HG03060 (cell line): Measurements from ENCODE around the gene ISOC2.
"Not testable (repeated sequence)": the region's sequence is repeated elsewhere in the genome, so short reads cannot be mapped to it uniquely, and the experiment has no call there.

Experiments used
- ATAC-seq: cut with Tn5 transposase; IDR thresholded peaks from one replicate; pipeline ENCODE4 v1.9.1; 2021; ENCODE audit warnings: low read depth, moderate number of reproducible peaks; ENCODE audit not compliant: unreplicated experiment

Gene ISOC2

DNA sequence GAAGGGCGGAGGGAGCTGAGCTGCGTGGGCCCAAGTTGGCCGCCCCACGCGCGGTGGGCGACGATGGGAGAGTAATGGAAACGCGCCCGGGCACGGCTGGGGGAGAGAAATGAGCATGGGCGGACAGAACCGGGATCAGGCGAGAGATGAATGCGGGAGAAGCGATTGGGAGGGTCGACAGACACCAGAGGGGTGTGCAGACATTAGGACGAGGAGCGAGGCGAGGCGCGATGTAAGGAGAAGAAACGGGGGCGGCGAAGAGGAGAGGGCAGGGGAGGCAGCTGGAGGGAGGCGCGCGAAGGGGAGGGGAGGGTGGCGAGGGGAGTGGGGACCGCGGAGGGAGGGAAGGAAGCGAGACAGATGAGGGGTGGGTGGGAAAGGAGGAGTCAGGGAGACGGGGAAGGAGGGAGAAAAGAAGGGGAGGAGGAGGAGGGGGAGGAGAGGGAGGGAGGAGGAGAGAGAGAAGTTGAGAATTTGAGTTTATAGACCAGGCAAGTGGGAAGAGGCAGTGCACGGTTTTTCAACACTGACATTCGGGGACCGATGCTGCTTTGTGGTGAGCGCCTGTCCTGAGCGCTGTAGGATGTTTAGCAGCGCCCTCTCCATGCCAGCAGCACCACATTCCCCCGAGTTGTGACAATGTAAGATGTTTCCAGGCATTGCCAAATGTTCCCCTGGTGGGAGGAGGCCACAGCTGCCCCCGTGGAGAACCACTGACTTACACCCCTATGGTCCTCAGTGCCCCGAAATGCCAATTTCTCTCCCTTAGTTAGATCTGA is 18.2 kb downstream of the ISOC2 start, which contains the start of gene SHISA7:
TSS of gene SHISA7 (minus strand) at position 256 of the 779 bp plus-strand sequence. CDS start 437 bp downstream, outside the sequence.
- ATAC-seq, result no peak

DNA sequence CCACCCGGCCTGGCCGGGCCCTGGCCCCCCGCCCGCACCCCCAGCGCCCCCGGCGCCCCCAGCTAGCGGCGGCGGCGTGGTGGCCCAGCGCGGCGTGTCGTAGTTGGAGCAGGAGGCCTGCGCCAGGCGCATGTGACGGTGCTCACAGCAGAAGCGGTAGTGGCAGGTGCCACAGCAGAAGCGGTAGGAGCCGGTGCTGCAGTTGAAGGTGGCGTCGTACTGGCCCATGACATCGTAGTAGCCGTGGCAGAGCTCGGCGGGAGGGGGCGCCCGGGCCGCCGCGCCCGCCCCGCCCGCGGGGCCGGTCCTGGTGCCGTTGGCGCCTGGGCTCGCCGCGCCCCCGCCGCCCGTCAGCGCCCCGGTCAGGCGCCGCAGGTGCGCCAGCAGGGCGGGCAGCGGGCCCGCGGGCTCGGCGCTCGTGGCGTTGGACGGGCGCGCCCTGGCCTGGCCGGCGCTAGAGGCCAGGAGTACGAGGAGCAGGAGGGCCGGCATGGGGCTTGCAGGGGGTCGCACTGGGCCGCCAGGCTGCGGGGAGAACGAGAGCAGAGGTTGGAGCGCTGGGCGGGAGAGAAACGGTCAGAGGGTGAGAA is 19.0 kb downstream of the ISOC2 start:
- ATAC-seq, result no peak

DNA sequence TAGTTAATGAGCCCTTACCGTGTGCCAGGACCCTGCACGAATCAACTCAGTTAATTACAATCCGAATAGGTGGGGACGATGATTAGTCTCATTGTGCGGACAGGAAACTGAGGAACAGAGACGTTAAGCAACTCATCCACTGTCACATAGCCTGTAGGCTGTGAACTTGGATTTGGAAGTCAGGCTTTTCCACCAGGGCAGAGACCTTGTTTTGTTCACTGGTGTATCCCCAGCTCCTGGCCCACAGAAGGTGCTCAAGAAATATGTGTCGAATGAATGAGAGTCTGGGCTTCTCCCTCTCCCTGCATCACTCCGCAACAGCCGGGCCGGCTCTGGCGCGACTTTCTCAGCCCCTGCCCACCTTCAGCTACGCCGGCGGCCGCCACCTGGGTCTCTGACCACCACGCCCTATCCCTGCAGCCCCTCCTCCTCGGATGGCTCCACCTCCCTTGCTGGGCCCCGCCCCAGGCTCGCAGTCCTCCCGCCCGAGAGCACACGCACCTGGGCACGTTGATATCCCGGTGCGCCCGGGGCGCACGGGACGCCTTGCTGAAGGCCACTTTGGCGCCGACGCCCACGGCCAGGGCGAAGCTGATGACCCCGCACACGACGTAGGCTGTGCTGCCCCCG is 19.6 kb downstream of the ISOC2 start:
- no peak for ATAC-seq

DNA sequence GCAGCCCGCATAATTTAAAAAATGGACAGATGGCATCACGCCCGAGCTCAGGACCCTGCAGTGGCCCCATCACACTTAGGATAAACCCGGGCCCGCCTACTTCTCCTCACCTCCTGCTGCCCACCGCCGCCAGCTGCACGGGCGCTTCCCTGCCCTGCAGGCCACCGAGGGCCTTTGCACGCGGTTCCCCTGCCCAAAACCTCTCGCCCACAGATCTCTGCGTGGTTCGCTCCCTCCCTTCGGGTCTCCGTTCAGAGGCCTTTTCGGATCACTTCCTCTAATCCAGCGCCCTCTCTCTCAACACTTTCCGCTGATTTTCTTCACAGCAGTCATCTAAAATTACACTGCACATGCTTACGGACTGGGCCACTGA is 20.1 kb downstream of the ISOC2 start:
- no peak for ATAC-seq

DNA sequence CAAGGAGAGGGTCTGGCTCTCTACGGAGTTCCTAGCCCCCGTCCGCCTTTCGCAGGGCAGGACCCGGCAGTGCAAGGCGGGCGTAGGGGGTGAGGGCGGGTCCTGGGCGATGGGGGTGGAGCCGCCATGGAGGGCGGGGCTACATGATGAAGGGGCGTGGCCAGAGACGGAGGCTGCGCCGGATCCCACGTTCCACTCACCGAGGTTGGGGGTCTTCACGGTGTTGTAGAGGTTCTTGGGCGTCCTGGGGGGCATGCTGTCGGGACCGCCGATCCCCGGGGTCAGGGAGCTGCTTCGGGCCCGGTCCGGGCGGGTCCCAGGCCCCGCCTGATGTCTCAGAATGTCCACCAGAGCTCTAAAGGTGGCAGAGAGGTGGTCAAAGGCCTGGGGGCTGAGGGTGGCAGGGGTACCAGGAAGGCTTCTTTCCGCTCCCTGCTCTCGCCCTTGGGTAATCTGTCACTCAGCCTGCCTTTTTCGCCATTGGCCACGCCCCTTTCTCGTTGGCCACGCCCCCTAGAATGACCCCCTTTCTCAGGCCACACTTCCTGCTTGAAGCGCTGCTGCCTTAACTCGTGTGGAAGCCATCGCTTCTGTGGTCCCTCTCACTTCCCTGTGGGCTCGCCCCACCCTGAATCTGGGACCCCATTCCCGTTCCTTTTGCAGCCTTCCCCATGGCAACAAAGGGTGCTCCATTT is 20.9 kb downstream of the ISOC2 start:
- ATAC-seq, result no peak

DNA sequence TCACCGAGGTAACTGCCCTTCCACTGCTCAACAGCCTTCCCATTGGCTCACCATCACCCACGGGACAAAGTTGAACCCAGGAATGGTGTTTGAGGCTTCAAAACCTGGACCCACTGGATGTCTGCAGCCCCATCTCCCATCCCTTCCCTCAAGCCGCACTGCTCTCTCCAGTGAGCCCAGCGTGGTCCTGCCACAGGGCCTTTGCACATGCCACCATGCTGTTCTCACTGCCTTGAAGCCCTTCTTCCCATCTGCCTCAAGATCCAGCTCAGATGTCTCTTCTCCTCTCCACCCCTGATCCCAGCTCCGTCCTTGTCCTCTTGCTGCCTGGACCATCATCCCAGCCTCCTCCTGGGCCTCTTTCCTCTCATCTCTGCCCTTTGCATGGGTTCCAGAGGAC is 22.4 kb downstream of the ISOC2 start:
- no peak for ATAC-seq

DNA sequence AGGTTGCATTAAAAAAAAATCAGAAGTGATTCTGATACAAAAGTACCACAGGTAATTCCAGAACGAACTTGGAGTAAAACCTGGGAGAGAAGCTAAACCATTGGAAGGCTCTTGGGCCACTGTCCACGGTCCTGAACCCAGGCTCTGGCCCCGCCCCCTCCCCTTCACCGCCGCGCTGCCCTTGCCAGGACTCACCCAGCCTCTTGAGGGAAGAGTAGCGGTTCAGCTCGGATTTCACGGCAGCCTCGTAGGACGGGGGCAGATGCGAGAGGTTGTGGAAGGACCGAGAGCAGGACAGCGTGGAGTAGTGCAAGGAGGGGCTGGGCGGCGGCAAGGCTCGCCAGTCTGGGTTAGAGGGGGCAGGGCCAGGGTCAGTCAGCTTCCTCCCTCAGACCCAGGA is 24.0 kb downstream of the ISOC2 start:
- no peak for ATAC-seq

DNA sequence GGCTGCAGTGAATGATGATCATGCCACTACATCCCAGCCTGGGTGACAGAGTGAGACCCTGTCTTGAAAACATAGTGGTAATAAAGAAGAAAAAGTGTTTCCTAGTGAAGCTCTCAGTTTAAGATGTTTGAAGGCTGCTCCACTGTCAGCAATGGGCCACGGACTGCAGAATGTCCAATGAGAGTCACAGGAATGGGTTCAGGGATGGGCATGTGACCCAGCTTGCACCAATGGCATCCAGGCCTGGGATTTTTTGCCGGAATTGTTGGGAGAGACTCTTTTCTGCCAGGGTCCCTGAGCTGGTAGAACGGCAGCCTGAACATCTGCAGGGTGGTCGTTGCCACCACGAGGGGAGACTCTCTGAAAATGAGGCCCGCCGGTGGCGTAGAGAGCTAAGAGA is 24.6 kb downstream of the ISOC2 start:
- no peak for ATAC-seq

DNA sequence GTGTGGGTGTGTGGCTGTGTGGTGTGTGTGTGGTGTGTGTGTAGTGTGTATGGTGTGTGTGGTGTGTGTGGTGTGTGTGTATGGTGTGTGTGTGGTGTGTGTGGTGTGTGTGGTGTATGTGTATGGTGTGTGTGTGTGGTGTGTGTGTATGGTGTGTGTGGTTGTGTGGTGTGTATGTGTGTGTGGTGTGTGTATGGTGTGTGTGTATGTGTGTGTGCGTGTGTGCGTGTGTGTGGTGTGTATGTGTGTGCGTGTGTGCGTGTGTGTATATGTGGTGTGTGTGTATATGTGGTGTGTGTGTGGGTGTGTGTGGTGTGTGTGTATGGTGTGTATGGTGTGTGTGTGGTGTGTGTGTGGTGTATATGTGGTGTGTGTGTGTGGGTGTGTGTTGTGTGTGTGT is 26.4 kb downstream of the ISOC2 start:
- no peak for ATAC-seq

DNA sequence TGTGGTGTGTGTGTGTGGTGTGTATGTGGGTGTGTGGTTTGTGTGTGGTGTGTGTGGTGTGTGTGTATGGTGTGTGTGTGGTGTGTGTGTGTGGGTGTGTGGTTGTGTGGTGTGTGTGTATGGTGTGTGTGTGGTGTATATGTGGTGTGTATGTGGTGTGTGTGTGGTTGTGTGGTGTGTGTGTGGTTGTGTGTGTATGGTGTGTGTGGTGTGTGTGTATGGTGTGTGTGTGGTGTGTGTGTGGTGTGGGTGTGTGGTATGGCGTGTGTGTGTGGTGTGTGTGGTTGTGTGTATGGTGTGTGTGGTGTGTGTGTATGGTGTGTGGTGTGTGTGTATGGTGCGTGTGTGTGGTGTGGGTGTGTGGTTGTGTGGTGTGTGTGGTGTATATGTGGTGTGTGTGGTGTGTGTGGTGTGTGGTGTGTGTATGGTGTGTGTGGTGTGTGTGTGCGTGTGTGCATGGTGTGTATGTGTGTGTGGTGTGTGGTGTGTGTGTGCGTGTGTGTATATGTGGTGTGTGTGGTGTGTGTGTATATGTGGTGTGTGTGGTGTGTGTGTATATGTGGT is 27.0 kb downstream of the ISOC2 start:
- ATAC-seq, result no peak

DNA sequence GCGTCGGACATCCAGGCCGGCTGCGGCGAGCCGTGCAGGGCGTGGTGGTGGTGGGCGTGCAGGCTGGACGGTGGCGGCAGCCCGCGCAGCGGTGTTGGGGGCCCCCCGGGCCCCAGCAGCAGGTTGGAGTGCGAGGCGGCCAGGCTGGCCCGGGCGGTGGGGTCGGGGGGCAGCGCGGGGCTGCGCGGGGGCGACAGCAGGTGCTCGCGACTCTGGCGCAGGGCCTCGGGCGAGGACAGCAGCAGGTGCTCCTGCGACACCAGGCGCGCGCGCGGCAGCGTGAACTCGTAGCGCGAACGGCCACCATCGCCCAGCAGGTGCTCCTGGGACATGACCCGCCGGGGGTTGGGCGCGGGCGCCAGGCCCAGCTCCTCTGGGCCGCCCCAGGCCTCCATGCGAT is 28.1 kb downstream of the ISOC2 start:
- ATAC-seq, result no peak

DNA sequence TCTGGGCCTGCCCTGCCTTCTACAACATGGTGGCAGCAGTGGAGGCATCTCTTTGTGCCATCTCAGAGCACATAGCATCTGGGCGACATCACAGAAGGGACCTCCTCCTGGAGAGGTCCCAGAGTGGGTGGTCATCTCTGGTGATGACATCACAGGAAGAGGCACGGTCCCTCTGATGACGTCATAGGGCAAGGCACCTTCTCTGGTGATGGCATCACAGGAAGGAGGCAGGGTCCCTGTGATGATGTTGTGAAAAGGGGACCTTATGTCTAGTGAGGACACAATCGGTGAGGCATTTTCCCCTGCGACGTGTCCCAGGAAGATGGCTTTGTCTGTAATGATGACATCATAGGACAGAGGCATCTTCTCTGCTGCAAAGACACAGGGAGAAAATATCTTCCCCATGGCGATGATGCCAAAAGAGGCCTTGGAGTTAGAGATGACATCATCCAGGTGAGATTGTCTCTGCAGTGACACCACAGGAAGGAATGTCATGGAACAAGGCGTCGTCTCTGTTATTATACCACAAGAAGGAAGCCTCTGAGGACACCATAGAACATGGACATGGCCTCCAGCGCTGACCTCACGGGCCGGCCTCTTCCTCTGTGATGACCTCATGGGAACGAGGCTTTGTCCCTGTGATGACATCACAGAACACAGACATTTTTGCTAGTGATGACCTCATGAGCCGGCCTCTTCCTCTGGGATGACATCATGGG is 29.0 kb downstream of the ISOC2 start:
- no peak for ATAC-seq

DNA sequence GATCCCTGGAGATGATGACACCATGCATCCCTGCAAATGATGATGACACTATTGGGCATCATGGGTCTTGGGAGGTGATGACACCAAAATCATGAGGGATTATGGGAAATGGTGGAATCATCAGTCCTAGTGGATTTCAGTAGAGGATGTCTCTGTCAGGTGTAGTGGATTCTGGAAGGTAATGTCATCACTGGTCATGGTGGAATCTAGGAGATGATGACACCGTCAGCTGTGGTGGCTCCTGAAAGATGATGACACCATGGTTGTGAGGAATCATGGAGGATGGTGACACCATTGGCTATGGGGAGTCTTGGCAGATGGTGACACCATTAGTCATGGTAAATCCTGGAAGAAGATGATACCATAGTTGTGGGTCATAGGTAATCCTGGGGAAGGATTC is 30.3 kb downstream of the ISOC2 start:
- ATAC-seq, result no peak

DNA sequence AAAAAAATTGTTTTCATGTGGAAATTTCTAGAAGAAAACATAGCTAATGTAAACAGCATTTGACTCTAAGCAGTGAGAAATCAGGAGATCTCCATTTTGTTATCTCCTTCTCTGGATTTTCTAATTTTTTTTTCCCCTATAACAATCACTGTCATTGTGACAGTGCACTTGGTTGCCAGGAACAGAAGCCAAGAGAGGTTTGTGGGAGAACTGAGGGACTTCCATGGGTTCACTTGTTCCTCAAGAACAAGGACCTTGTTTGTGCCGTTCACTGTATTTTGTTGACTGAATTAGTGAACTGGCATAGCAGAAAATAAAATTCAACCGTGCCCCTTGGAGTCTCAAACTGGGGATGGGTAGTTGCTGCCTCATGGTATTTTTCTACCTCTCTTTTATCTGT is 35.4 kb downstream of the ISOC2 start:
- no peak for ATAC-seq

DNA sequence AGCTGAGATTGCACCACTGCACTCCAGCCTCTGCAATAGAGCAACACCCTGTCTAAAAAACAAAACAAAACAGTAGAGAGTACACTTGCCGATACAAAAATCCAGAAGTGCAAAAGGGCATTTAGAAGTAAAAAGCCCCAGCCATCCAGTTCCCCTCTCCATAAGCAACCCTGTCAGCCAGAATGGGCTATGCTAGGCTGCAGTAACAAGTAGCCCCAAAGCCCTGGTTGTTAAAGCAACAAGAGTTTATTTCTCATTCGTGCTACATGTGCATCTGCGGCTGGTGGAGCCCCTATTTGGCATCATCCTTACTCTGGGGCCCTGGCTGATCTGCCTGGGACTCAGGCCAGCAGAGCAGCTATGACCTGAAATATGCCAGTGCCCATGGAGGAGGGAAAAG is 36.9 kb downstream of the ISOC2 start:
- no peak for ATAC-seq

DNA sequence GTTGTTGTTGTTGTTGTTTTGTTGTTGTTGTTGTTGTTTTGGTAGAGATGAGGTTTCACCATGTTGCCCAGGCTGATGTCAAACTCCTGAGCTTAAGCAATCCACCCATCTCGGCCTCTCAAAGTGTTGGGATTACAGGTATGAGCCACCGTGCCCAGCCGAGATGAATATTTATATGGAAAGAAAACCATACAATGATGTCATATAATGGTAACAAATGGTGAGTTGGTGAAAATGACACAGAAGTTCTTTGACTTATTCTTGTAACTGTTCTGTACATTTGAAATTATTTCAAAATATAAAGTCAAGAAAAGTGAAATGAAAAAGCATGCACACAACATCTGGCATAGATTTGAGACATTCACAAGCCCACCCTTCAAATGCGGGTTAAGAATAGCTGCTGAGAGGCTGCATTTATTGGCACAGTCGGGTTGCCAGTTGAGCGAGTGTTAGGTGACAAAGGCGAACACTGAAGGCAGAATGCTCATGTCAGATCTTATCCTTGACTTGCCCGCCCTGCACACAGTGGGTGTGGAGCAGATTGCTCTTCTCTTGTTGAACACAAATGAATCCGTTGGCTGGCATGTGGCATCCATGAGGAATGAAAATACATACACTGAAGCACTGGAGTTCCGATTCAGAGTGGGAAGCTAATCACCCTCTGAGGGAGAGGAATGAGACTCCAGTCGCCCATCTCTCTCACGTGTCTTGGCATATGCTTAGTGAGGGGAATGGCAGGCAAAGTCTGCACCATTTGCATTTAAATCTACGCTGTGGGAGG is 38.0 kb downstream of the ISOC2 start:
- ATAC-seq, result no peak

DNA sequence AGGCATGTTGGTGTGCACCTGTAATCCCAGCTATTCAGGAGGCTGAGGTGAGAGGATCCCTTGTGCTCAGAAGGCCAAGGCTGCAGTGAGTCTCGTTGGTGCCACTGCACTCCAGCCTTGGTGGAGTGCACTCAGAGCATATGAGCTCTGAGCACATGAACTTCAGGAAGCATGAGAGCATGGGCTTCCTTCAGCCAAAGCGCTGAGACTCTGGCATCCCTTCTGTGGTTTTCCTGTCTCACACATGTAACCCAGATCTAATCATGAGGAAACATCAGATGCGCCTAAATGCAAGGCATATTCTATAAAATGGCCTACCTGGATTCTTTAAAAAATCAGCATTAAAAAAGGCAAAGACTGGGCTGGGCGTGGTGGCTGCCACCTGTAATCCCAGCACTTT is 40.2 kb downstream of the ISOC2 start:
- ATAC-seq, result not testable (repeated sequence)

DNA sequence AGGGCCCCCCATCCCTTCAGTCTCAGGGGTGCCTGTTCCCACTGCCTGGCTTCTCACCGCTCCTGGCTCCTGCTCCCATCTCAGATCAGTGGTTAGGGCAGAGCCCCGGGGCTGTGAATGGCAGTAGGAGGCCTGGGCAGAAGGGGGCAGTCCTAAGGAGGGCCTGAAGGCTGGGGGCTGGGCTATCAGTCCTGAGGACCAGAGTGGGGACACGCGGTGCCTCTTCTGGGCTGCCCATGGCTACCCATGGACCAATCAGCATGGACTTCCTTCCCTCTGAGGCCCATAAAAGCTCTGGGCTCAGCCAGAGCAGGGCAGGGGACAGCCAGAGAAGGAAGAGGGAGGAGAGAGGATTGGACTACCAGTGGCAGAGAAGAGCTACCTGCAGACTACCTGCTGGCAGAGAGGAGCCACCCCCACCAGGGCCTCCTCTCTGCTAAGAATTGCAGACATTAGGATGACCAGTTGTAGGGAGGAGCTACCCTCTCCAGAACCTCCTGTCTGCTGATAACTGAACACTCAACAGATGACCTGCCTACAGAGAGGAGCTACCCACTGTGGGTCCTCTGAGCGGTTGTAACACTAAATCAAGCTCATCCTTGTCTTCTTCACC is 41.7 kb downstream of the ISOC2 start:
- ATAC-seq, result no peak

DNA sequence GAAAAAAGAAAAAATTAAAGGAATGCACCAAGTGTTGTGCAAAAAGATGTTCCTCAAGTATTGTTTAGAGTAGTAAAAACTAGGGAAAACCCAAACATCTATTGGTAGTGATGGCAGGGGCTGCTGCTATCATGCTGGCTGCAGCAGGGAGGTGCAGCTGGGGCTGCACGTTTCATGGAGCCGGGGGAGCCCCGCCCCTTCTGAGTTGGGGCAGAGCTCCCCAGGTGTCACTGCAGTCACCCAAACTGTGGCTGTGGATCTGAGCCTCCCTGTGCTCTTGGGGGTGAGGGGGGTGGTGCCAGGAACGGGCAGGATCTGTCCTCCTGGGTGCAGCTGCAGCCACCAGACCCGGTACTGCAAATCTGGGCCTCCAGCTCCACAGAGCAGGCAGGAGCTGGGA is 42.3 kb downstream of the ISOC2 start:
- no peak for ATAC-seq
